Transverse colon (tissue), 4 donors: ENCODE measurements around the gene SMIM14. TPM values are rescaled to one million over a fixed set of nuclear protein-coding genes. Genes with fewer than 3 reads are reported as not detected.

Experiments used
- DNase-seq: peaks from one replicate; pipeline ENCODE4 v3.0.0-alpha.2; 2019
- H3K27ac ChIP-seq, 4 donors: fragments of 200-600 bp; sonication (generic); 2 replicates each; pipeline ENCODE4 v1.5.1; 2016 to 2018; ENCODE audit warnings: inconsistent platforms in 4 of 4
- H3K27me3 ChIP-seq: fragments of 200-600 bp; sonication (generic); 2 replicates; pipeline ENCODE4 v1.5.1; 2017; ENCODE audit warnings: inconsistent platforms
- H3K36me3 ChIP-seq, 4 donors: fragments of 200-600 bp; sonication (generic); 2 replicates each; pipeline ENCODE4 v1.5.1; 2017 to 2019; ENCODE audit warnings: inconsistent platforms in 4 of 4
- H3K4me1 ChIP-seq, 4 donors: fragments of 200-600 bp; sonication (generic); 2 replicates each; pipeline ENCODE4 v1.5.1; 2017 to 2020; ENCODE audit warnings: inconsistent platforms in 4 of 4
- H3K4me3 ChIP-seq, 4 donors: fragments of 200-600 bp; sonication (generic); 1 replicate in 1 of 4; 2 replicates in 3 of 4; pipeline versions ENCODE4 v1.5.1 to v1.6.1; 2017 to 2019; ENCODE audit warnings: inconsistent platforms in 4 of 4
- H3K9me3 ChIP-seq, 2 donors: fragments of 200-600 bp; sonication (generic); 2 replicates each; pipeline ENCODE4 v1.5.1; 2017 to 2019; ENCODE audit warnings: inconsistent platforms in 2 of 2
- CTCF ChIP-seq, 5 experiments: fragments of 200-600 bp in 3 of 5; fragments of 450-650 bp in 2 of 5; sonication (generic) in 3 of 5; IDR thresholded peaks; 1 replicate in 2 of 5; 2 replicates in 3 of 5; pipeline ENCODE4 v1.5.1; 2016 to 2017; ENCODE audit warnings: antibody characterized with exemption in 5 of 5, inconsistent platforms in 3 of 5, mild to moderate bottlenecking in 2 of 5, moderate library complexity in 1 of 5
- EP300 ChIP-seq: sonication (generic); formaldehyde crosslinking; IDR thresholded peaks from one replicate; pipeline ENCODE4 v1.6.1; 2017; ENCODE audit warnings: antibody characterized with exemption, low read depth
- POLR2A ChIP-seq: fragments of 450-650 bp; IDR thresholded peaks from one replicate; pipeline ENCODE4 v1.6.1; 2016; ENCODE audit warnings: antibody characterized with exemption, mild to moderate bottlenecking, moderate library complexity
- POLR2AphosphoS5 ChIP-seq, 3 donors: sonication (generic); formaldehyde crosslinking; IDR thresholded peaks; one replicate each; pipeline ENCODE4 v1.6.1; 2016; ENCODE audit warnings: antibody characterized with exemption in 3 of 3
- WGBS, 2 donors: methylation state at CpG; one replicate each; pipeline ENCODE4 v1.1.5; 2018; ENCODE audit warnings: low coverage in 1 of 2; 5-methylcytosine and 5-hydroxymethylcytosine counted together
- in situ Hi-C, 4 donors: fragments of 200-750 bp; cut with MboI; loops; one replicate each; pipeline versions ENCODE4 v1.15.0 to v1.15.1; 2017; ENCODE audit warnings: low sequenced_read_pairs in 3 of 4, low pct_ligation_motif_present in 1 of 4, low pct_unique_long_range_greater_than_20kb in 1 of 4
- intact Hi-C: fragments of 100-400 bp; cut with DNase I; formaldehyde crosslinking; loops from one replicate; pipeline ENCODE4 v1.15.1; 2023; ENCODE audit warnings: low total_unique reads
- total RNA-seq, 4 donors: library from RNA; depleted of rRNA; stranded (reverse); fragments of >200 nt; gene quantifications; one replicate each; pipeline ENCODE4 v1.1.0, GENCODE V29; 2016

Gene SMIM14
- total RNA-seq, 4 donors from 2014 or later, result 23.1 to 103 (median 72.4) TPM

- H3K36me3 ChIP-seq, result no peaks in the 10 kb centered on the region
- 68 to 73% methylated on average over 2 of the region's 2 CpGs for WGBS, 2 donors
- no peak for DNase-seq
- no peaks in the 10 kb centered on the region for H3K9me3 ChIP-seq
- no peak for TF ChIP-seq POLR2AphosphoS5 (IDR thresholded peaks at IDR 0.05)
- in situ Hi-C loops, result no loop called here
- no peak overlapping the region for H3K27ac ChIP-seq
- no peaks in the 10 kb centered on the region for H3K27me3 ChIP-seq
- H3K4me1 ChIP-seq, result peaks cover 6 to 62% (median 25%) of the 10 kb centered on the region in 4 donors
- intact Hi-C loops, result no loop called here
- H3K4me3 ChIP-seq, result no peak overlapping the region
Measured at GRCh38 chr4:39626261-39626660, 12.4 kb downstream of the SMIM14 start.

- Histone ChIP-seq H3K36me3 (no peaks in the 10 kb centered on the region), H3K9me3 (no peaks in the 10 kb centered on the region), H3K27ac (peak overlapping the region; percentile 82 to 88 (median 85)), H3K4me1 (peaks cover 6 to 75% (median 22%) of the 10 kb centered on the region in 4 donors), H3K27me3 (no peaks in the 10 kb centered on the region), H3K4me3 (no peak overlapping the region)
- intact Hi-C loops (no loop called here), in situ Hi-C loops (no loop called here)
- 66 to 71% methylated on average over 9 of the region's 9 CpGs for WGBS, 2 donors
- DNase-seq, result peak; percentile 31
- TF ChIP-seq POLR2A, result no peak
- TF ChIP-seq CTCF (IDR thresholded peaks at IDR 0.05), result no peak
- no peak for TF ChIP-seq EP300
- TF ChIP-seq POLR2AphosphoS5 (IDR thresholded peaks at IDR 0.05), result no peak
Measured at GRCh38 chr4:39621582-39621981, 17.1 kb downstream of the SMIM14 start.

- Histone ChIP-seq H3K4me1 (peaks cover 6 to 77% (median 24%) of the 10 kb centered on the region in 4 donors), H3K27ac (peak overlapping the region; percentile 82 to 88 (median 85)), H3K36me3 (no peaks in the 10 kb centered on the region), H3K27me3 (no peaks in the 10 kb centered on the region), H3K4me3 (no peak overlapping the region), H3K9me3 (no peaks in the 10 kb centered on the region)
- intact Hi-C loops (no loop called here), in situ Hi-C loops (no loop called here)
- no peak for DNase-seq
- 67 to 81% methylated on average over 4 of the region's 4 CpGs for WGBS, 2 donors
- TF ChIP-seq POLR2AphosphoS5 (IDR thresholded peaks at IDR 0.05) (no peak), POLR2A (no peak), EP300 (no peak), CTCF (IDR thresholded peaks at IDR 0.05) (no peak)
Measured at GRCh38 chr4:39620551-39621313, 17.9 kb downstream of the SMIM14 start.

GRCh38 chr4:39617534-39617933 is 21.1 kb downstream of the SMIM14 start:
- 84 to 90% methylated on average over 2 of the region's 2 CpGs for WGBS, 2 donors
- in situ Hi-C loops, result no loop called here
- DNase-seq, result no peak
- intact Hi-C loops, result no loop called here
- H3K27me3 ChIP-seq, result no peaks in the 10 kb centered on the region
- H3K36me3 ChIP-seq, result no peaks in the 10 kb centered on the region
- no peak overlapping the region for H3K27ac ChIP-seq
- H3K9me3 ChIP-seq, result no peaks in the 10 kb centered on the region
- TF ChIP-seq POLR2A (no peak), EP300 (no peak), CTCF (IDR thresholded peaks at IDR 0.05) (no peak), POLR2AphosphoS5 (IDR thresholded peaks at IDR 0.05) (no peak)
- peaks cover 0 to 78% (median 31%) of the 10 kb centered on the region in 4 donors for H3K4me1 ChIP-seq
- no peak overlapping the region for H3K4me3 ChIP-seq
